HG02571 (cell line): Measurements from ENCODE around the gene LRP1B.

Experiments
- ATAC-seq: cut with Tn5 transposase; IDR thresholded peaks from one replicate; pipeline ENCODE4 v1.9.1; 2021; ENCODE audit warnings: mild to moderate bottlenecking, moderate library complexity; ENCODE audit not compliant: unreplicated experiment

LRP1B gene

GRCh38 chr2:141380008-141380979 lies 750.5 kb downstream of the LRP1B start:
- no peak for ATAC-seq

- no peak for ATAC-seq
Measured at GRCh38 chr2:141364821-141365220, 766.0 kb downstream of the LRP1B start.

GRCh38 chr2:141362311-141362710 lies 768.5 kb downstream of the LRP1B start:
- ATAC-seq: no peak

GRCh38 chr2:141348481-141348880 lies 782.3 kb downstream of the LRP1B start:
- ATAC-seq: no peak

GRCh38 chr2:141341444-141341843 lies 789.4 kb downstream of the LRP1B start:
- no peak for ATAC-seq

GRCh38 chr2:141331127-141331526 lies 799.7 kb downstream of the LRP1B start:
- ATAC-seq: no peak

- no peak for ATAC-seq
Measured at GRCh38 chr2:141329964-141330363, 800.9 kb downstream of the LRP1B start.

- ATAC-seq: no peak
Measured at GRCh38 chr2:141323571-141323970, 807.2 kb downstream of the LRP1B start.

- ATAC-seq: no peak
Measured at GRCh38 chr2:141317986-141318385, 812.8 kb downstream of the LRP1B start.

- no peak for ATAC-seq
Measured at GRCh38 chr2:141316606-141317005, 814.2 kb downstream of the LRP1B start.

GRCh38 chr2:141316103-141316502 lies 814.7 kb downstream of the LRP1B start:
- ATAC-seq: no peak

- ATAC-seq: no peak
Measured at GRCh38 chr2:141313972-141314371, 816.8 kb downstream of the LRP1B start.

- ATAC-seq: no peak
Measured at GRCh38 chr2:141311430-141311829, 819.4 kb downstream of the LRP1B start.

- no peak for ATAC-seq
Measured at GRCh38 chr2:141306368-141306767, 824.4 kb downstream of the LRP1B start.

GRCh38 chr2:141301551-141301950 lies 829.3 kb downstream of the LRP1B start:
- ATAC-seq: no peak

GRCh38 chr2:141280037-141280436 lies 850.8 kb downstream of the LRP1B start:
- no peak for ATAC-seq

GRCh38 chr2:141271346-141271745 lies 859.5 kb downstream of the LRP1B start:
- ATAC-seq: no peak

- ATAC-seq: no peak
Measured at GRCh38 chr2:141264848-141265247, 866.0 kb downstream of the LRP1B start.

GRCh38 chr2:141260911-141261310 lies 869.9 kb downstream of the LRP1B start:
- ATAC-seq: no peak

- ATAC-seq: no peak
Measured at GRCh38 chr2:141259683-141260082, 871.1 kb downstream of the LRP1B start.

GRCh38 chr2:141242008-141242407 lies 888.8 kb downstream of the LRP1B start:
- ATAC-seq: no peak

- no peak for ATAC-seq
Measured at GRCh38 chr2:141226560-141226959, 904.3 kb downstream of the LRP1B start.

GRCh38 chr2:141207036-141207385 lies 923.8 kb downstream of the LRP1B start:
- ATAC-seq: no peak
